ENCODE measurements around the gene MCTP1.
"Not testable (repeated sequence)": the region's sequence is repeated elsewhere in the genome, so short reads cannot be mapped to it uniquely, and the experiment has no call there.

Gene MCTP1

DNA sequence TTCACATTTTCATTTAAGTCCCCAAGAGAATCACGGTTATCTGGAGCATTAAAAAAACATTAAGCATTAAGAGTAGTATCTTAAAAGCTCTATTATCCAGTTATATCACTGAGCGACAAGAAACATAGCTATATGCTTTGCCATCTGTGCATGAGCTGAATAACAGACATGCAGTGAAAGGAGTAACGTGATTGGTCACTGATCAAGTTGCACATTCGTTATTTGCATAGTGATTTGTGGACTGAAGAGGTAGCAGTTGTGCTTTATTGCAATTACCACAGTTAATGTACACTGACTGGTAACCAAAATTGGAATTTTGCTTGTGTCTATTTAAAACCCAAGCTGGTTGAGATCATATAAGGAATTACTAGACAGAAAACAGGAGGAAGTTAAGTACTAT lies 107.4 kb downstream of the MCTP1 start:
- no peak for DNase-seq

DNA sequence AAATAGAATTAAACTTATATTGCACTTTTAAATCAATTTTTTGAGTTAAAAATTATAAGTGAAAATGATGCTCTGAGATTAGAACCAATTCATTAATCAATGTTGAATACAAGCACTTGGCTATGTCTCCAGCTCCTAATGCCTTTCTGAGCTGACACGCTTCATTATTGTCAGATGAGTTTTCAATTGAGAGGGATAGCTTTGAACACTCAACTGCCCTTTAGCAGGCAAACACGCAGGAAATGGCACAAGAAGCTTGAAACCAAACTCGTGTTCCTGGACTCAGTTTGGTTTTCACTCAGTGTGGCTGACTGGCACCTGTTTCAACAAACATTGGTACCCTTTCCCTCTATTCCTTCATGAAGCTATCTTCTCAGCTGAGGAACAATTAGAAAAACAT lies 109.8 kb downstream of the MCTP1 start:
- DNase-seq = no peak

DNA sequence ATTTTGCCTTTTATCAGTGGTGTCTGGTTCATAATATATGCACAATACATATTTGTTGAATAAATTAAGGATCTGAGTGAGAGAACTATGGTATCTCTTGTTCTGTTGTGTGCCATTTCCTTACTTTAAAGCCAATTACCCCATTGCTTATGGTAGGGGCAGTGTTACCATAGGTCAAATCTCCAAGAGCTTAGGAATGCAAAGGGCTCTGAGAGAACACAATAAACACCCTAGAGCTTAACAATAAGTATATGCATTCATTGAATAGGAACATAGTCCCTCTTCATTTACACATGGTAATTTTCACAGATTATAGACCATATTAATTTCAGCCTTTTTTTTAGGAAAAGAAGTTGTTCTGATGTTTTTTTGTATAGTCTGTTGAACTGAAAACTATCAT lies 112.2 kb downstream of the MCTP1 start:
- DNase-seq = no peak

DNA sequence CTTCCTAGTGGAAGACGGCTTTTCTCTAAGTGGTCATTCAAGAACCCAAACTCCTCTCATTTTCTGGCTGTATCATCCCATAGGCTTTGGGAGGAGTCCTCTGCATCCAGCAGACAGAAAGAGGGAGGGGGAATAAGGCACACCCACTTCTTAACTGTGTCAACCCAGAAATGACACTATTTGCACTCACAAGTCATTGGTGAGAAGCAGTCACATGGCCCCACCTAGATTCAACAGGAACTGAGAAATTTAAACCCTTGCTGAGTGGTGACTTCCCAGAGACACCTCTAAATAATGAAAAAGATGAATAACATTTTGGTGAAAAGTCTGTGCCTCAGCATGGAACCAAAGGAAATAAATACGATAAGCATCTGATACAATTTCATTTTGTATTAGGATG lies 120.0 kb downstream of the MCTP1 start:
- no peak for DNase-seq

DNA sequence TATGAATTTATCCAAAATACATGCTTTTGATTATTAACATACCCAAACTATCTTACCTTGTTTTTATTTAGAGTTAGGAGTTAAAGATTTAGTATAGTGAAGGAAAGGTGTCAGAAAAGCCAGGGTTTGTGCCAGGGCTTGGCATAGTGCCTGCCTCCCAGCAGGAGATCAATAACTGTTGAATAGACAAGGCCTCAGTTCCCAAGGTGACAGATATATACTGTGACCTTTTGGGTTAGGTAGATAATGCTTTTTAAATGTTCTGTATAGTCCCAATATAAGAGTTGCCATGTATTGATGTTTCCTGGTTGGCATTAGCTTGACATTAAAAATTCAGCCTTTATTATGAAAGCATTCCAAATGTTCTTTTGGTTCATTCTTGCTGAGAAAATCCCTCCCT lies 121.8 kb downstream of the MCTP1 start:
- no peak for DNase-seq

DNA sequence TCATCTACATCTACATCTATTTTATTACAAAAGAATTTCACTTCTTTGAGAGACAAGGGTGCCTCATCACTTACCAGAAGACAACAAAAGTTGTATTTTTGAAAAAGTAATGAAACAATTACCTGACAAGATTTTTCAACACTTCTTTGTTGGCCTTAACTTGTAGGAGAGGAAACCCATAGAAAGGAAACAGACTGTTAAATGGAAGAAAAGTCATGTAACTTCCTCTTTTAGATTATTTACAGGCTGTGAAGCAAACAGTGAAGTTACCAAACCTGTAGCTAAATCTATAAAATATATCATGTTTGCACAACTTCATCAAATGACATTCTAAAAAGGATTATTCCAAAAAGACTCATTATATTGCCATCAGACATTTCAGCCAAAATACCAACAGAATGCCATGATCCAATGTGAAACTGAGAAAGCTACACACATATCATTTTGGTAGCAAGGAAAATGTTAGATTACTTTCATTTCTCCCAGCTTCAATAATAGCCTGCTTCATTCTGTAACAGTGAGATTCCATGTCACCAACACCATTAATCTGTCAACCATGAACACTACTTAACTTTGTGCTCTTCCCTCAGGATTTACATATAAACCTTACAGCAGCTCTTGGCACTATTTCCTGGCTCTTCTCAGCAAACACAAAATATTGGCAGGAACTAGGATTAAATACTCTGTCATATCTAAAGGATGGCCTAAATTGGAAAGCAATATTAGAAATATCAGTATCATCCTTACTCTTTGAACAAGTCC lies 122.5 kb downstream of the MCTP1 start:
- no peak for DNase-seq

DNA sequence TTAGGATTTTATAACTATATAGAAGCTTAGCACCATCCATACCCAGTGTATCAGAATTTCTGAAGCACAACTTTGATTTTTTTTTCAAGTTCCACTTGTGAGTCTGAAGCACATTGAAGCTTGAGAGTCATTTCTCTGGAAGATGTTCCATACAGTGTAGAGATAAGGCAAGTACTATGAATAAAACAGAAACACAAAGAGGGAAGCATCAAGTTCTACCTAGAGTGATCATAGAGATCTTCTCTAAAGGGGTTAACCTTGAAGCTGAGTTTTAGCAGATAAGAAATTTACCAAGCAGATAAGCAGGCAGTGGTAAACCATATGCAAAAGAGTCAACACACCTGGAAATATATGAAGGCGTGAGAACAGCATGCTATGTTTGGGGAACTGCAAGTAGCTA lies 125.3 kb downstream of the MCTP1 start:
- no peak for DNase-seq

DNA sequence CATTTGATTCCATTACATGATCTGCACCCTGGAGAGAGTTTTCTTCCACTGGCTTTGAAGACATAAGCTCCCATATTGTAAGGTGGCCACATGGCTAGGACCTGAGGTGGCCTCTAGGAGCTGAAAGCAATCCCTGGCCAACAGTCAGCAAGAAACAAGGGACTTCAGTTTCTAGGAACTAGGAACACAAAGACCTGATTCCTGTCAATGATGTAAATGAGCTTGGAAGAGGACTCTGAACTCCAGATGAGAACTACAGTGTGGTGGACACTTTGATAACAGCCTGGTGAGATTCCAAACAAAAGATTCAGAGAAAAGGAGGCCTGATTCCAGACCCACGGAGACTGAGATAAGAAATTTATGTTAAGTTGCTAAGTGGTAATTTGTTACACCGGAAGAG lies 129.0 kb downstream of the MCTP1 start:
- no peak for DNase-seq

DNA sequence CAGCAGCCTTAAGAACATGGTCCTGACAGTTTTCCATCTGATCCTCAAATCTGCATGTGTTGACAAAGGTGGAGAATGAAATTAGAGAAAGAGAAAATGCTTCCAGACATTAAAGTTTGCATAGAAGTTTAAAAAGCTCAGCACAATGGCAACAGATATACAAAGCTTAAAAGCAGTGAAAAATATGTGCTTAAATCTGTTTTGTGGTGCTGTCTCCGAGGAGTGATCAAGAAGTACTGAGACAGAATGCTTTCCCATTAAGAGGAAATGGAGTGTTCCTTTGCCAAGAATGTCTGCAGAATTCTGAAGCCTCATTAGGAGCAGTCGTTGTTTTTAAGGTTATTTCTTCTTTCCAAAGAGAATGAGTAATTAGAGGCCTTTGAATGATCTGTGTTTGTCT lies 131.4 kb downstream of the MCTP1 start:
- DNase-seq = no peak

DNA sequence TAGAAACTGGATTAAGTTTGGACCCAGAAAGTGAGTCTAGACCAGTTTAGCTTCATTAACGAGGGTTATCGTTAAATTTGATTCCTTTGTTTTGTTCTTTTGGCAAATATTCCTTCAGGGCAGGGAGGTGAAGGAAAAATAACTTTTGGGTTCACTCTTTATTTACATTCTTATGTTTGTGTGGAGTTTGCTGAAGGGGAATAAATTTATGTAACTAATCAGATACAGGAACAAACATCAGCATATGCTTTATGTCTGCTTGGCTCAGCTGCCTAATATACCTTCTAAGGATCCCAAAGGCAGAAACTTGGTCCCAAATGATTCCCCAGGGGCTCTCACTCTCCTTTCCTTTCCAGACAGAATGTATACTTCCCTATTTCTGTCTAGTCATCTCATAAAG lies 132.4 kb downstream of the MCTP1 start:
- DNase-seq = no peak

DNA sequence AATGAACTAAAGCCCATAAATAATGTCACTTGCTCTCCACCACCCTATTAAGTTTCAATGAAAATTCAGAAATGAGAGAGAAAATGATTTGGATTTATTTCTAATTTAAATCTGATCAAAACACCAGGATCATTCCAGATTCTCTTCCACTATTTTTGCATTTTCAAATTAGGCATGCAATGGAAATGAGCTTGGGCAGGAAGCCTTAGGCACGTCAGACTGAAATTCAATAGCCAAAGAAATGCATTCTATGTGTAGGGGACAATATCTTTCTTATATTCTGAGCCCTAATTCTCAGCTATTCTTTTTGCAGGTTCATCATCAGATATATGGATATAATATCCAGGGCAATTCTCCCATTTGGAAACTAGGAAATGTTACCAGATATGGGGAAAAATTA lies 132.8 kb downstream of the MCTP1 start:
- DNase-seq = no peak

DNA sequence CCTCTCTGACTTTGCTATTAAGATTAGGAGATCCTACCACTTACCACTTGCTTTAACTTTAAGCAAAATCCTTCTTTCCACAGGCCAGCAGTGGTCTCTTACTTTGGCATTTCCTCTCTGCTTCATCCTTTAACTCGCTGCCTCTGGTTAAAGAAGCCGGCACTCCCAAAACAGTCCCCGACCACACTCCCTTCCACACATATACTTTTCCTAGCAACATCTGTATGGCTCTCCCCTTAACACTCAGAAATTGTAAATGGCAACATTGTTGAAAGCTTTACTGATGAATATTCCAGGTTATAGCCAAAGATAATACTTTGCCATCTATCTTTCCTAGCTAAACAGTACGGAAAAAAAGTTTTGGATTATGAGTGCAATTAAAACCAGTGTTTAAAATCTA lies 133.2 kb downstream of the MCTP1 start:
- DNase-seq = no peak

DNA sequence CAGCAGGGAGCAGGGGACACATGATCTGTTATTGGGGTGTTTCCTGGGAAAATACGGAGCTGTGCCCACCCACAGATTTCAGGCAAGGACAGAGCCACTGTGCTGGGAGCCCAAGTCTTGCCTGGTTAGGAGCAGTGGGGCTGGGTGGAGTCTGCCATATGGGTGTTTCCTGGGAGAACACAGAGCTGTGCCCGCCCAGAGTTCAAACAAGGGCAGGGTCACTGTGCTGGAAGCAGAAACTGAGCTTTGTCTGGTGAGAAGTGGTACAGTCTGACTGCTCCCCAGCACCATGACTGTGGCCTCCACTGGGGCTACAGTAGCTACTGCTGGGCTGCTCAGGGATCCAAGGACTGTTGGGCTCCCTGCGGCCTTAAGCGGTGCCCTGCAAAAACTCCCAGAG lies 135.5 kb downstream of the MCTP1 start:
- no peak for DNase-seq

DNA sequence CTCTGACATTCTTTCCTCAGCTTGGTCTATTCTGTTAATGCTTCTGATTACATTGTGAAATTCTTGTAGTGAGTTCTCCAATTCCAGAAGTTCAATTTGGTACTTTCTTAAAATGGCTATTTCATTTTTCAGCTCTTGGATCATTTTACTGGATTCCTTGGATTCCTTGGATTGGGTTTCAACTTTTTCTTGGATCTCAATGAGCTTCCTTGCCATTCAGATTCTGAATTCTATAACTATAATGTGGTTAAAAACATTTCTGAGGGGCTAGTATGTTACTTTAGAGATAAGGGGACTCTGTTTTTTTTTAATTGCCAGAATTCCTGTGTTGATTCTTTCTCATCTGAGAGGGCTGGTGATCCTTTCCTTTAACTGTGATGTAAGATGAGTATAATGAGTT lies 136.4 kb downstream of the MCTP1 start:
- DNase-seq = no peak

DNA sequence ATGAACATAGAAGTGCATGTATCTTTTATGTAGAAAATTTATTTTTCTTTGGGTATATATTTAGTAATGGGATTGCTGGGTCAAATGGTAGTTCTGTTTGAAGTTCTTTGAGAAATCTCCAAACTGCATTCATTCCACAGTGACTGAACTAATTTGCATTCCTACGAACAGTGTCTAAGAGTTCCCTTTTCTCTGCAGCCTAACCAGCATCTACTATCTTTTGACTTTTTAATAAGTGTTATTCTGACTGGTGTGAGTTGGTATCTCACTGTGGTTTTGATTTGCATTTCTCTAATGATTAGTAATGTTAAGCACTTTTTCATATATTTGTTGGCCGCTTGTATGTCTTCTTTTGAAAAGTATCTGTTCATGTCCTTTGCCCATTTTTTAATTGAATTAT lies 141.0 kb downstream of the MCTP1 start:
- not testable (repeated sequence) for DNase-seq

DNA sequence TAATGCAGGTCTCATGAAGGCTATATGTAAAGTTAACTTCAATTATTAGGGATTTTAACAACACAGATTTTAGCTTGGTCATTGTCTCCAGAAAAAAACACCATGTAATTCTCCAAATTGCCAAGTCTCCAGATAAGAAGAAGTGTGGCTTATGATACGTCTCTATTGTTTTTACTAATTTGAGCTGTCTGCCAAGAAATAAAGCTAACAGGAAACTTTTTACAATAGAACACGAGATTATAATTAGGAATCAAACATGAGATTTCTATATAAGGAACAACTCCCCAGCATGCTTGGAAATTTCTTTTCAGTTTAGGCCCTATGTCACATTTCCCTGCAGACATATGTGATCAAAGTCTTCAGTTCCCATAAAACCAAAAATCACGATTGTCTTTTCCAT lies 142.7 kb downstream of the MCTP1 start:
- no peak for DNase-seq

DNA sequence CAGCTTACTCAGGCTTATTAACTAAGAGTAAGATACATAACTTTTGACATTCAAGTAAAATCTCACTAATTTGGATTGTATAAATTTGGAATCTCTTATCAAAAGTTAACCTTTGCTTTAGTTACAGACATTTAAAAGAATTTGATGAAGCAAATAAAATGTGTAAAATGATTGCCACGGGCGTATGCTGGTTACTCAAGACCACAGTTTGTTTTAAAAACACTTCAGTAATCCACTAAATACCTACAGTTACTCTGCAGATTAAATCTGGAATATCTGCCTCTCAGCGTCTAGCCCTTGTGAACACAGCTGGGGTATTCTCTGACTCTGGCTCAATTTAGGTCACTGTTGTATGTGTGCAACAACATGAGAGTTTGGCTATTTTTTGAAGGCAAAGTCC lies 143.8 kb downstream of the MCTP1 start:
- DNase-seq = no peak

DNA sequence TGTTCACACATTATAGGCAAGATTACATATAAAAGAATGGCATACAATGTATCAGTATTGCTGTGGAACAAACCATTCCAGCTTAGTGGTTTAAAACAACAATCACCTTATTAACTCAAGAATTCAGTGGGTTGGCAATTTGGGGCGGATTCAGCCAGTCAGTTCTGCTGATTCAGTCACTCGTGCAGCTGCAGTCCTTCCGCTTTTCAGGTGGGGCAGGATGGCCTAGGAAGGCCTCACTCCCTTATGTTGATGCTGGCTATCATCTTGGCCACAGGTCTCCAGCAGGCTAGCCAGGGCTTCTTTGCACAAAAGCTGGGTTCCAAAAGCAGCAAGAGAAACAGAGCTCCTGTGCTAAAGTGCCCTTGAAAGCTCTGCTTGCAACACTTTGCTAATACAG lies 150.6 kb downstream of the MCTP1 start:
- no peak for DNase-seq

DNA sequence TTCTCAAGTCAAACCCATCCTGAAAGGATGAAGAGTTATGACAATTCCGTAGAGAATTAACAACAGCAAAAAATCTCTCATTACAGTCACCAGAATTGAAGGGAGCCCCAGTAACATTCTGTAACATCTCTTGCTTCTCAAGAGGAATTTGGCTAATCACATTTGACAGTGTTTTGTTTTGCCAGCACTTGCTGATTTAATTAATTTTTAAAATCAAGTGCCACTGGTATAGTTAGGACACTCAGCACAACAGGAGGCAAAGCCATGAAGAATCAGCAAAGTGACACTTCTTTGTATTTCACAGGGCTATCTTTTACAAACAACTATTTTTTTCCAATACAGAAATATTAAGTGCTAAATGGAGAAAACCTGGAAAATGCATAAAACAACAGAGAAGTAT lies 152.8 kb downstream of the MCTP1 start:
- DNase-seq = no peak

DNA sequence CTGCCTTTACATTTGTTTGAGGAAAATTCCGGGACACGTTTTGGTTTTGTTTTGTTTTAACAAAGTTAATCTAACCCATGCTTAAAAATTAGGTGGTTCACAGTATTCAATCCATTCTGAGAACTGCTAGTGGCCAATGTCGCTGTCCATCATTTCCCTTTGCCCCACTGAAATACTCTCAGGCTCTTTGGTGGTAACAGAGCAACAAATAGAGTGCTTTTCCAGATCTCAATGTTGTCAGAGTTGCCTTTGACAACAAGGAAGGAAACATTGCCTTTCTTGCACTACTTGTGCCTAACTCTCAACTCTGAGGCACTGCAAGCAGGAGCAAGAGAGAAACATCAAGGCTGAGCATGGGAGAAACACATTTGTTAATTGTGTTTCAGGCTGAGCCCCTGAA lies 154.0 kb downstream of the MCTP1 start:
- no peak for DNase-seq

DNA sequence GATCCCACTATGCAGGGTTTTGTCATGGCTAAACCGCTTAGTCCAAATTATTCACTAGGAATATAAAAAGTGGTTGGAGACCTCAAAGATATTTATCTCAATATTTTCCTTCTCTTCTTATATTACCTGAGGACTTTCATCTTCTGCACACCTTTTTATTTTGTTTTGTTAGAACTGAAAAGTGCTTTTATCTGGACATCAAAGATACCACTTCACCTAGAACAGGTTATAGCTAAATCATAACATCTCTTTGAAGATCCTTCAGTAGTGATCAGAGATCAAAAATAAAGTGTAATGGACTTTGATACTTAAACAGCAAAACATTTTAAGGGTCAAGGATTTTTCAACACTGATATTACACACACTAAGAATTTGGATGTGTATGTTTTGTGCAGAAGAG lies 160.2 kb downstream of the MCTP1 start:
- no peak for DNase-seq

DNA sequence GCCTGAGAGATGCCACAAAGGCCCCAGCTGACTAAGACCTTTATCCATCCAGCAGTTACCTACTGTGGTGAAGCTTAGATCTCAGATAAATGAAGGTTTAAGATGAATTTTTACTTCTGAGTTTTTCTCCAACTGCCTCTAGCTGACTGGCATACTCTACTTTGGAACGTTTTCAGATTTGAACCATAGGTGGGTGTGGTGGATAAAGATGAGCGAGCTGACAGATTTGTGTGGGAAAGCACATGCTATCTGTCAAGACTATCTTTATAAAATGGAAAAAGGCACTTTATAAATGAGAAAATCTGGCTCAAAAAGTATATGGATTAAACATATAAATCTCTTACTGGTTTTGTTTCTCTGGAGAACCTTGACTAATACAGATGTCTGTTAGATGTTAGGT lies 160.8 kb downstream of the MCTP1 start:
- no peak for DNase-seq

DNA sequence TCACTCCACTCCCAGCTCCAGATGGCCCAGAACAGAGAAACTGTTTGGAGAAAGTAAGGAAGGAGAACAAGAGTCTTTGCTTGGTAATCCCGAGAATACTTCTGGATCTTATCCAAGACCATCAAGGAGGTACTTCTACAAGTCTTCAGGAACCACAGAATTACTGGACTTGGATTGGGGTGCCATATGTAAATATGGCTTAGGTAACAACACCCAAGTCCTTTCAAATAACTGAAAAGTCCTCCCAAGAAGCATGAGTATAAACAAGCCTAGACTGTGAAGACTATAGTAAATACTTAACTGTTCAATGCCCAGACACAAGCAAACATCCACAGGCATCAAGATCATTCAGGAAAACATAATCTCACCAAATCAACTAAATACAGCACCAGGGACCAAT lies 170.0 kb downstream of the MCTP1 start:
- no peak for DNase-seq

DNA sequence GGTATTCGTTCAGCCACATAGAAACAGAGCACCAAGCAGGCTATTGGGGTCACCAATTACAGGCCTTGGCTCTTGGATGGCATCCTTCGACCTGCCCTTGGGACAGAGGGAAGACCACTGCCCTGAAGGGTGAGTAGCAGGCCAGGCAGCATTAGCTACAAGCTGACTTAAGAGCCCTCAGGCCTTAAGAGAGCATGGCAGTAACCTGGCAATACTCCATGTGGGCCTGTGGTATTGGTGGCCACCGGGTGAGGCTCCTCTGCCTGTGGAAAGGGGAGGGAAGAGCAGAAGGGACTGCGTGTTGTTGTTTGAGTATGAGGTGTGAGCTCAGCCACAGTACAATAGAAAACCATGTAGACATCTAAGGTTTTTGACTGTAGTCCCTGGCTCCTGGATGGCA lies 170.6 kb downstream of the MCTP1 start:
- DNase-seq = no peak

DNA sequence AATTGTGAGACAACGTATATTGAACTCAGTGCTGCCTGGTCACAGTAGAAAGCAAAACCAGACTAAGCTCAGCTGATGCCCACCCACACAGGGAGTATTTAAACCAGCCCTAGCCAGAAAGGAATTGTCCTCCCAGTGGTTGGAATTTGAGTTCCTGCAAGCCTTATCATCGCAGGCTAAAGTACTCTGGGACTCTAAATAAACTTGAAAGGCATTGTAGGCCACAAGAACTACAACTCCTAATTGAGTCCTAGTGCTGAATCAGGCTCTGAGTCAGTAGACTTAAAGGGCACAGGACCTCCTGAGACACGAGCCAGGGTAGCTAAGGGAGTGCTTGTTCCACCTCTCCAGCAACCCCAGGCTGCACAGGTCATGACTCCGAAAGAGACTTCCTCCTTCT lies 171.4 kb downstream of the MCTP1 start:
- DNase-seq = no peak

DNA sequence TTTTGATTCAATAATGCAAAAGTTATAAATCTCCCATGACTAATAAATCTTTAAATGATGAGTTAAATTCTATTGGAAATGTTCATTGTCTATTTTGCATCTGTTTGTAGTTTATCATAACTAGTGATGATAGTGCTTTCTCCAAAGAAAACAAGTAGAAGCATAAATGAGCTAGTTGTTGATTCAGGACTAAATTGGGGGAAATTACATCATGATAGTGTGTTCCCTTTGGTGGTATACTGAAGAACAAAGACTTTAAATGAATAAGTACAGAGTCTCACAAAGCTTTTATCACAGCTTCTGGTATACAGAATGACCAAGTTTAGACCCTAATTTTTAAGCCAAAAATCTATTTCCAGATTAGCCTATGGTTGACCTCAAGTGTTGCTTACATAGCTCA lies 173.8 kb downstream of the MCTP1 start:
- DNase-seq = no peak

All from cortex of kidney (tissue), 1 donor.